Activated CD4-positive, alpha-beta T cell treated with anti-CD3 and anti-CD28 coated beads, Interleukin-2, amount 10 ng/mL, durations not matched to agents 7 days and 5 days (primary cell): ENCODE results near the gene SMS. TPM values are rescaled to one million over a fixed set of nuclear protein-coding genes. Genes with fewer than 3 reads are reported as not detected.
"Not testable (repeated sequence)": the region's sequence is repeated elsewhere in the genome, so short reads cannot be mapped to it uniquely, and the experiment has no call there.

Source experiments
- CTCF ChIA-PET: fragments of 350-600 bp; sonication (Branson Sonifier 250); formaldehyde crosslinking; loops from one replicate; lab custom pipeline; 2021; ENCODE audit warnings: antibody characterized with exemption; lab: Charles Lee
- POLR2A ChIA-PET: fragments of 350-600 bp; sonication (Branson Sonifier 250); formaldehyde crosslinking; loops from one replicate; lab custom pipeline; 2021; ENCODE audit warnings: antibody characterized with exemption; lab: Charles Lee
- DNase-seq: peaks from one replicate; pipeline ENCODE4 v3.0.0-alpha.2; 2020
- H3K27ac Mint-ChIP-seq: one replicate; pipeline ENCODE4 v1.8.0; 2021; ENCODE audit warnings: mild to moderate bottlenecking, moderate library complexity, mixed read lengths
- H3K27me3 Mint-ChIP-seq: one replicate; pipeline ENCODE4 v1.8.0; 2021; ENCODE audit warnings: mixed read lengths
- H3K36me3 Mint-ChIP-seq: one replicate; pipeline ENCODE4 v1.8.0; 2021; ENCODE audit warnings: low read depth, mixed read lengths
- H3K4me1 Mint-ChIP-seq: one replicate; pipeline ENCODE4 v1.8.0; 2021; ENCODE audit warnings: mixed read lengths
- H3K4me3 Mint-ChIP-seq: one replicate; pipeline ENCODE4 v1.8.0; 2021; ENCODE audit warnings: mild to moderate bottlenecking, moderate library complexity, mixed read lengths
- H3K9me3 Mint-ChIP-seq: one replicate; pipeline ENCODE4 v1.8.0; 2021; ENCODE audit warnings: mixed read lengths
- total RNA-seq, 2 experiments: library from RNA; stranded (reverse); gene quantifications; one replicate each; pipeline ENCODE4 v1.2.3, GENCODE V29; 2021

Gene SMS
- total RNA-seq, 2 experiments from 2014 or later = 55.4 to 60.8 TPM

DNA sequence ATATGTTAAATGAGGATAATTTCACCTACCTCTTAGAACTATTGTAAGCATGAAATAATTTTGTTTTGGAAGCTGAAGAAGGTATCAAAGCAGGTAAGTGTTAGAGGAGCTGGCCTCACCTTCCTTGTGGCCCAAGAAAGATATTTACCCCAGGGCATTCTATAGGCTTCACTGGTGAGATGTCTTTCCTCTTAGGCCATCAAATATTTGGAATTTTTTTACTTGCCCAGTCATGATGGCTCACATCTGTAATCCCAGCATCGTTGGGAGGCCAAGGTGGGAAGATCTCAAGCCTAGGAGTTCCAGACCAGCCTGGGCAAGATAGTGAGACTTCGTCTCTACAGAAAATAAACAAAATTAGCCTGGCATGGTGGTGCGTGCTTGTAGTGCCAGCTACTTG is 6.1 kb upstream of the SMS start:
- Mint-ChIP-seq H3K9me3 (peaks cover 2% of the 10 kb centered on the region), H3K4me1 (peaks cover 12% of the 10 kb centered on the region), H3K36me3 (peaks cover 3% of the 10 kb centered on the region), H3K27me3 (no peaks in the 10 kb centered on the region), H3K27ac (no peak overlapping the region), H3K4me3 (no peak overlapping the region)
- ChIA-PET CTCF (no interaction called here), POLR2A (no interaction called here)
- DNase-seq = no peak

DNA sequence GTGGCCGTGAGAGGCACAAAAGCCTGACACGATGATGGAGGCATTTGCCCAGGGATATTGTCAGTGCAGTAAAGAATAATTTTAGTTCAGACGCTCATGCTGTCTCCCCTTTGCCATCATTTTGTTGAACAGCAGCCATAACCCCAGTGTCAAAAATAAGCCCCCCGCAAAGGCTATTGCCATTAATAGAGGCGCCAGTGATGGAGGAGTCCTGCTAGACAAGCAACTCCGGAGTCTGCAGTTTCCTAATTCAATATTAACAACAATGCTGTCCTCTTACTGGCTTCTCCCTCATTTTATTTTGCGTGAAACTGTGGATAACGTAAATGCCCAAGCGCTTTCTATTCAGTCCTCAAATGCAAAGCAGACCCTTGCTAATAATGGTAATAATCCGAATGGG is 603 bp upstream of the SMS start:
- Mint-ChIP-seq H3K4me1 (peaks cover 32% of the 10 kb centered on the region), H3K27me3 (no peaks in the 10 kb centered on the region), H3K4me3 (peak overlapping the region; percentile 68), H3K27ac (peak overlapping the region; percentile 78), H3K36me3 (peaks cover 11% of the 10 kb centered on the region), H3K9me3 (no peaks in the 10 kb centered on the region)
- ChIA-PET CTCF (no interaction called here), POLR2A (no interaction called here)
- DNase-seq = no peak

DNA sequence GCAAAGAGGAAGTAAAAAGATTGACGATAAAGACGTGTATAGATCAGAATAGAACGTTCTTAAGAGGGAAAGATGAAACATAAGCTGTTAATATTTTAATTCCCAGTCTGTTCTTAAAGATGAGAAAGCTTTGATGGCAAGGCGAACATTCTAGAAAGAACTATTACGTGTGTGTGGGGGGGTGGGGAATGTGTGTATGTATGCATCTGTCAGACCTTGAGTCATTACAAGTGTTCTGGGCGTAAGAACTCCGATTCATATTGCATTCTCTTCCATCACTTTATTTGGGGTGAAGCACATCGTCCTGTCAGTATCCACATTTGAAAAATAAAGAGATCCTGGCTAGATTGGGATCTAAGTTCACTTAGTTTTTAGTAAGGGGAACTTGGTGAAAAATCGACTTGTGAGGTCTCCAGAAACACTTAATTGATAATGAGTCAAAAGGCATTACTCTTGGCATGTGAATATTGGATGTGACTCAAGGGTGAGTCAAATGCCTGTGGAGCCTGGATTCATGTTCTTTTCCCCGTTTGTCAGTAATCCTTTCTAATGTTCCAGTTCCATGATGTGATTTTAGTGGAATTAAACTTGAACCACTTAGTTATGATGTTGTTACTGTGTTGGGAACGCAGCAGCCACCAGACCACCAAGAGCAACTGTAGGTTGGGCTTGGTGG is 3.1 kb downstream of the SMS start:
- peak overlapping the region; percentile 62 for H3K4me3 Mint-ChIP-seq
- peaks cover 46% of the 10 kb centered on the region for H3K4me1 Mint-ChIP-seq
- H3K27me3 Mint-ChIP-seq = no peaks in the 10 kb centered on the region
- peaks cover 11% of the 10 kb centered on the region for H3K36me3 Mint-ChIP-seq
- CTCF ChIA-PET = no interaction called here
- no peak for DNase-seq
- POLR2A ChIA-PET = no interaction called here
- no peak overlapping the region for H3K27ac Mint-ChIP-seq
- H3K9me3 Mint-ChIP-seq = no peaks in the 10 kb centered on the region

DNA sequence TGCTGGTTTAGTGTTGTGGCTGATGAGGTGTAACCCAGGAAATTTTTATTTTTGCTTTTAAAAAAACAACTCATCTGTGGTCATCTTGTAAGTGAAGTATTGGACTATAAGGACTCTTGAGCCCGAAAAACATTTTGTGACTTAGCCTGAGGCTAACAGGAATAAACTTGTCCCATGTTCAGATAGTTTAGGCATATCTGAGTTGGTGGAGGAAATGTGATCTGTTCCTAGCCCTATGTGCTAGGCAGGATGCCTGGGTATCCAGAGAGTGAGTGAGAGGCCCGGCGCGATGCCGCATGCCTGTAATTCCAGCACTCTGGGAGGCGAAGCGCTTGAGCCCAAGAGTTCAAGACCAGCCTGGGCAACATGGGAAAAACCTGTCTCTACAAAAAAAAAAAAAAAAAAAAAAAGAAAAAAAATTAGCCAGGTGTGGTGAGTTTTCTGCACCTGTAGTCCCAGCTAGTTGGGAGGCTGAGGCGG is 3.7 kb downstream of the SMS start:
- peaks cover 46% of the 10 kb centered on the region for H3K4me1 Mint-ChIP-seq
- no peak overlapping the region for H3K27ac Mint-ChIP-seq
- CTCF ChIA-PET = interaction anchor here (1.5 kb wide), 1 partner anchor 16 kb away, joined by 6 read pairs; no protein-coding TSS in a partner anchor
- H3K4me3 Mint-ChIP-seq = no peak overlapping the region
- peaks cover 11% of the 10 kb centered on the region for H3K36me3 Mint-ChIP-seq
- no peaks in the 10 kb centered on the region for H3K9me3 Mint-ChIP-seq
- POLR2A ChIA-PET = no interaction called here
- no peak for DNase-seq
- H3K27me3 Mint-ChIP-seq = no peaks in the 10 kb centered on the region

DNA sequence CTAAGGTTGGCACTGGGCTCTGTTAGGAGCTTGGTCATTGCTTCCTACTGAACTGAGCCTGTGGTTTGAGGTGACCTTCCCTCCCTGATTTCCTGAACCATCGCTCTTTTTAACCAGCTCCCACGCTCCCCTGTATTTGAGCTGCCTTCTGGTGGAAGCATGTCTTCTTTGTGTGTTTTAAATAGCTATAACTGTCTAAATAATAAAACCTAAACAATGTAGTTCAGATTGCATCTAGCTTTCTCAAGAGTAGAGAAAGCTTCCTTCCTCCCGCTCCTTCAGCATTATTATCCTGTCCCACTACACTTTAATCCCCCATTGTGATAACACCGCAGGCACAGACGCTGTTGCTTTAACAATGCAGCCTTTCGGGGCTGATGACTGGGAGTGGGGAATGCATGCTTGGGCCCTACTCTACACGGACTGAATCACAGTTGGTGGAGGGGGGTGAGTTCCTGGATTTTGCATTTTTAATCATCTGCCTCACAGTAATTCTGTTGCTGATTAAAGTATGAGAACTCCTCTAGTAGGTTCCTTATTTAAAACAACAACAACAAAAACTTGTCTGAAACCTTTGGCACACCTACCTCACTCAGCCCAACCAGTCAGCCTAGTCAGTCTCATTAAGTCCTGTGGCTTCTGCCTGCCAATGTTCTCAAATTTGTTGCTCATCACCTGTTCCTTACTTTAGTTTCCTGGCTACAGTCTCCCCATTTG is 6.6 kb downstream of the SMS start:
- DNase-seq = no peak
- ChIA-PET POLR2A (no interaction called here), CTCF (no interaction called here)
- H3K4me1 Mint-ChIP-seq = peaks cover 34% of the 10 kb centered on the region
- H3K27ac Mint-ChIP-seq = no peak overlapping the region
- peaks cover 13% of the 10 kb centered on the region for H3K36me3 Mint-ChIP-seq
- no peaks in the 10 kb centered on the region for H3K9me3 Mint-ChIP-seq
- H3K4me3 Mint-ChIP-seq = no peak overlapping the region
- no peaks in the 10 kb centered on the region for H3K27me3 Mint-ChIP-seq

DNA sequence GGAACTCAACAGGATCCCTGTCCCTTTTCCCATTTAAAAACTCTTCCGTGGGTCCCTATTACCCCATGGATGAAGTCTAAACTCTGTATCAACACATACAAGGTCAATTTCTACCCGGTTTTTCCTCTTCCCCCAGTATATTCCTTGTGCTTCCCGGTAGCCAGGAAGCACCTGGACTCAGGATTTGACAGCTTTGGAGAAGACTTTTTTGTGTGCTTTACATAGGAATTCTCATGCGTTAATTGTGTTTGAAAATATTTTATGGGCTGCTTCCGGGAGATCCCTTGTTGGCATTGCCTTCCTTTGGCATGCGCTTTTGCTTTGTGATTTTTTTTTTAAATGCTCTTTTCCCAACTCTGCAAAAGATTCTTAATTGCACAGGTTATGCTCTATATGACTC is 7.2 kb downstream of the SMS start:
- Mint-ChIP-seq H3K27me3 (no peaks in the 10 kb centered on the region), H3K4me3 (no peak overlapping the region), H3K9me3 (no peaks in the 10 kb centered on the region), H3K27ac (no peak overlapping the region), H3K36me3 (peaks cover 9% of the 10 kb centered on the region), H3K4me1 (peaks cover 28% of the 10 kb centered on the region)
- ChIA-PET POLR2A (no interaction called here), CTCF (interaction anchor here (1.8 kb wide), 1 partner anchor 25 kb away, joined by 6 read pairs; no protein-coding TSS in a partner anchor)
- no peak for DNase-seq

DNA sequence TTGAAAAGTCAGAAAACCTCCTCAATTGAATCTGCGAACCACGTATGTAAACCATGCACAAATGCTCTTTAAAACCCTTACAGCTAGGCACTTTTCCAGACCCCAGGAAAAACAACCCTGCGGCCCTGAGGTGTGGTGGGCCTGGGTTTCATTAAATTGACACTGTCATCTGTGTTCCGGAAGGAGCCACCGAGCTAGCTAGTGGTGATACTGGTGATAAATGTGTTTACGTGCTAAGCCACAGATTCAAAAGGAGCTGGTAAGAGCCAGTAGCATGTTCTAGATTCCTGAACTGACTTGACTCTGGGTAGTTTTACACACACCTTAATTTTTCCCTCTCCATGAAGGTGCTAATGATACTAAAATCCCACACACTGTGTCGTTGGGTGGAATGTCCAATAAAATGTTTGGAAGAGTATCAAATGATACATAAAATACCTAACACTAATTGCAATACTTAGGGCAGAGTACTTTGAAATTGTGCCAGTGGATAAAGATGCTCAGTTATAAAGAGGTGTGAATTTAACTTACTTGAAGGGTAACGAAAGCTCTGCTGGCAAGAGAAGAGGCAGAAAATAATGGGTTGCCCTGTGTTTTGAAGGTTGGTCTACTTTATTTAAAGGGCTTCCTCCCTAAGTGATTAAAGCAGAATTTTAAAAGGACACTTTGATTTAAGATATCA is 8.5 kb downstream of the SMS start:
- H3K4me1 Mint-ChIP-seq = peaks cover 15% of the 10 kb centered on the region
- CTCF ChIA-PET = interaction anchor here (1.8 kb wide), 1 partner anchor 23 kb away, joined by 6 read pairs; no protein-coding TSS in a partner anchor

DNA sequence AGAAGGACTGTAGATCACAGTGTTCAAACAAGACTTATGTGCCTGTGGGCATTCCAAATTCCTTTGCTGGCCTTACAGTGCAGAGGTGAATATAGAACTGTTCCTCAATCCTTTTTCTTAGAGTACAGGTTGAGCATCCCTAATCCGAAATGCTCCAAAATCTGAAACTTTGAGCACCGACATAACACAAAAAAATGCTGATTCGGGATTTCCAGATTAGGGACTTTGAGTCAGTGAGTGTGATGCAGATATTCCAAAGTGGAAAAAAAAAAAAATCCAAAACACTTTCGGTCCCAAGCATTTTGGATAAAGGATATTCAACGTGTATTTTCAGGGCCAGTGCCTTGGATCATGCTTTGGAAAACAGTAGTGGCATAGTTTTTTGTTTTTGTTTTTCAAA is 9.2 kb downstream of the SMS start:
- Mint-ChIP-seq H3K36me3 (peaks cover 4% of the 10 kb centered on the region), H3K4me1 (peaks cover 14% of the 10 kb centered on the region), H3K9me3 (no peaks in the 10 kb centered on the region), H3K27ac (no peak overlapping the region), H3K4me3 (no peak overlapping the region), H3K27me3 (no peaks in the 10 kb centered on the region)
- POLR2A ChIA-PET = no interaction called here
- DNase-seq = no peak
- CTCF ChIA-PET = no interaction called here

More for the DNA sequence above, 8.5 kb downstream of the SMS start:
- DNase-seq = no peak
- Mint-ChIP-seq H3K27me3 (no peaks in the 10 kb centered on the region), H3K4me3 (no peak overlapping the region), H3K36me3 (peaks cover 4% of the 10 kb centered on the region), H3K9me3 (no peaks in the 10 kb centered on the region), H3K27ac (no peak overlapping the region)
- POLR2A ChIA-PET = no interaction called here

DNA sequence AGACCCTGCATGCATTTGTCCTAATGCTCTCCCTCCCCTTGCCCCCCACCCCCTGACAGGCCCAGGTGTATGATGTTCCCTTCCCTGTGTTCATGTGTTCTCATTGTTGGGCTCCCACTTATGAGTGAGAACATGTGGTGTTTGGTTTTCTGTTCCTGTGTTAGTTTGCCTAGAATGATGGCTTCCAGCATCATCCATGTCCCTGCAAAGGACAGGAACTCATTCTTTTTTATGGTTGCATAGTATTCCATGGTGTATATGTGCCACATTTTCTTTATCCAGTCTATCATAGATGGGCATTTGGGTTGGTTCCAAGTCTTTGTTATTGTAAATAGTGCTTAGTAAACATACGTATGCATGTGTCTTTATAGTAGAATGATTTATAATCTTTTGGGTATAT is 10.0 kb downstream of the SMS start:
- H3K27me3 Mint-ChIP-seq, CTCF ChIA-PET, DNase-seq, H3K4me3 Mint-ChIP-seq, H3K9me3 Mint-ChIP-seq, POLR2A ChIA-PET, H3K36me3 Mint-ChIP-seq, H3K27ac Mint-ChIP-seq: not testable (repeated sequence)
- peaks cover 14% of the 10 kb centered on the region for H3K4me1 Mint-ChIP-seq

DNA sequence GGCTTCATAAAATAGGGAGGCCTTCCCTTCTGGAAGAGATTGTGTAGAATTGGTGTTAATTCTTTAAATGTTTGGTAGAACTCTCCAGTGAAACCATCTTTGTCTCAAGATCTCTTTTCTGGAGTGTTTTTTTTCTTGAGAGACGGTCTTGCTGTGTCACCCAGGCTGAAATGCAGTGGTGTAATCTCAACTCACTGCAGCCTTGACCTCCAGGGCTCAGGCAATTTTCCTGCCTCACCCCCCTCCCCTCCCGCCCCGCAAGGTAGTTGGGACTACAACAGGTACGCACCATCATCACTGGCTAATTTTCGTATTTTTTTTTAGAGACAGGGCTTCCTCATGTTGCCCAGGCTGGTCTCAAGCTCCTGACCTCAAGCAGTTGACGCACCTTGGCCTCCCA is 12.1 kb downstream of the SMS start:
- Mint-ChIP-seq H3K36me3 (peaks cover 4% of the 10 kb centered on the region), H3K4me3 (no peak overlapping the region), H3K9me3 (no peaks in the 10 kb centered on the region), H3K4me1 (peaks cover 3% of the 10 kb centered on the region), H3K27me3 (no peaks in the 10 kb centered on the region), H3K27ac (no peak overlapping the region)
- DNase-seq = no peak
- ChIA-PET POLR2A (no interaction called here), CTCF (no interaction called here)

DNA sequence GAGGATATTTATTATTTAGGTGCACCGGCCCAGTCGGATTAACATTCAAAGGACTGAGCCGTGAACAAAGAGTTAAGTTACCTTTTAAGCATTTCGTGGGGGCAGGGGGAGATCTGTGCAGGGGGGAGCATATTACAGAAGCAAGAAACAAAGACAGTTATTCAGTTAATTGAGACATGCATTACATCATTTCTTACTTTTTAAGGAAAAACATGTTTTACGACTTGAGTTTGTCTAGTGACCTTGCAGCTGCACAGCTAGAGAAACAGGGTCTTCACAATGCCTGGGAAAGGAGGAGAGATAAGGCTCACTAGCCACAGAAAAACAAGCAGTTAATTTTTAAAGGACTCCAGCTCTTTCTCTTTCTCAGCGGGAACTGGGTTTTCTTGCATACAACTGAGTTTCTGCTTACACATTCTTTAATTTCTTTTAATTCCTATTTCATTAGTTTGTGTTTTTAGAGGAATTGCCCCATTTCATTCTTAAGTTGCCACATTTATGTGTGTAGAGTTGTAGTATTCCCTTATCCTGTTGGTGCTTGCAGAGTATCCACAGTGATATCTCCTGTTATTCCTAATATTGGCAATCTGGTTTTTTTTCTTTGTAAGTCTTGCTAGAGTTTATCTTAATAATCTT is 12.8 kb downstream of the SMS start:
- H3K27me3 Mint-ChIP-seq, H3K4me1 Mint-ChIP-seq, H3K36me3 Mint-ChIP-seq, H3K9me3 Mint-ChIP-seq, POLR2A ChIA-PET, H3K4me3 Mint-ChIP-seq, H3K27ac Mint-ChIP-seq, DNase-seq: not testable (repeated sequence)
- CTCF ChIA-PET = interaction anchor here (1.5 kb wide), 1 partner anchor 32 kb away, joined by 4 read pairs; no protein-coding TSS in a partner anchor

DNA sequence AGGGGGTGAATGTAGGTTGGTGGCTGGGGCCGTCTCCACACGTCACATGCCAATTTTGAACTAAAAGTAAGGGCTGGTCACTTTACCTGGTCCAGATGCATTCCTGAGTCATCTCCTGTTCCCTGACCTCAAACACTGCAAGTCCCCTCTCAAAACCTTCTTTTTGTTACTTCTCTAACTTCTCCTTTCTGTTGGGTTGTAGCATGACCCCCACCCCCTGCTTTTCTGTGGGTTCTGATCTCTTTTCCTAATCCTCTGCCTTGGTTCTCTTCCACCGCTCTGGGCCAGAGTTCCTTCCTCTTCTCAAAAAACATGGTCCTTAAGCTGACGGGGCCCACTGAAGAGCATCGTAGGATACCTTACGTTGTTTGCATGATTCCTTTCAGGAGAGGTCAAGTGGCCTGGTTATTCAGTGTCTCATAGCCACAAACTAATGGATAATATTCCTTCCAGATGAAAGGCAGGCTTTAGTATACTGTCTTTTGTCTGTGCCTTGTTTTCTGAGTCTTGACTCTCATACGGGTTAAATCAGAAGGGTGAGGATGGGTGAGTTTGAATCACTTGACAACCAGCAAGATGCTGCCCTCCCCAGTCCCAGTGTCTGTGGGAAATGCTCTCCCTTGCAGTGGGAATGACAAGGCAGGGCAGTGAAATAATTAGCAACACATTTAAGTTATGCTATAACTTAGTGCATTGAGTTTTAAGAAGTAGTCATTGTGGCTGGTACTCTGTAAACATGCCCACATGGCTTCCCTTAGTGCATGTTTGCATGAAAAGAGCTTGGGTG is 15.1 kb downstream of the SMS start:
- Mint-ChIP-seq H3K27me3 (no peaks in the 10 kb centered on the region), H3K27ac (no peak overlapping the region), H3K9me3 (no peaks in the 10 kb centered on the region), H3K36me3 (peaks cover under 1% of the 10 kb centered on the region), H3K4me1 (peaks cover 26% of the 10 kb centered on the region), H3K4me3 (no peak overlapping the region)
- ChIA-PET POLR2A (no interaction called here), CTCF (no interaction called here)
- no peak for DNase-seq
